Measurements from ENCODE around the gene ZNF444.
A peak's percentile ranks its signal among the peaks of the same experiment; 100 is the strongest.

Gene ZNF444

DNA sequence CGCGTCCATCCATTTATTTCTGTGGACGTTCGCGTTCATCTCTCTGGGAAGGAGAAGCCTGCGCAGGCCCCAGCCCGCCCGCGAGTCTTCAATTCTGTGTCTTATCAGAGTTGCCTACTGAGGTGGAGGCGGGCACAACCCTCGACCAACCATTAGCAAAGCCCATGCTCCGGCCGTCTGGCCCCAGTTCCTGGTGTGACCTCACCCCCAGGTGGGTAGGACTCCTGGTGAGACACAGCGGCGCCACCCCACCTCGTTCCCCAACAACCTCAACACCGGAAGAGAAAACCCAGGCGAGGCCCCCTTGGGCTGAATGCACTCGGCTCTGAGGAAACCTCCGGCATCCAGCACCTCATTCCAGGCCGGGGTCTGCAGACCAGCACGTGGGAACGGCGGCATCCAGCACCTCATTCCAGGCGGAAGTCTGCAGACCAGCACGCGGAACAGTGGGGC, 34.7 kb upstream of the ZNF444 start:
- Histone ChIP-seq H3K4me1 (ENCODE audit: control insufficient read depth in 1 of 2, insufficient read depth in 1 of 2, low read depth in 1 of 2, low read length in 1 of 2) (peaks cover 58 to 70% of the 10 kb centered on the region in 2 experiments), H3K4me3 (ENCODE audit: low read depth in 1 of 2, low read length in 1 of 2) (no peak overlapping the region), H3K27me3 (no peaks in the 10 kb centered on the region), H3K9me3 (no peaks in the 10 kb centered on the region), H3K27ac (peak overlapping the region; percentile 77), H3K36me3 (peaks cover 38% of the 10 kb centered on the region)
- TF ChIP-seq, protein P1, sequence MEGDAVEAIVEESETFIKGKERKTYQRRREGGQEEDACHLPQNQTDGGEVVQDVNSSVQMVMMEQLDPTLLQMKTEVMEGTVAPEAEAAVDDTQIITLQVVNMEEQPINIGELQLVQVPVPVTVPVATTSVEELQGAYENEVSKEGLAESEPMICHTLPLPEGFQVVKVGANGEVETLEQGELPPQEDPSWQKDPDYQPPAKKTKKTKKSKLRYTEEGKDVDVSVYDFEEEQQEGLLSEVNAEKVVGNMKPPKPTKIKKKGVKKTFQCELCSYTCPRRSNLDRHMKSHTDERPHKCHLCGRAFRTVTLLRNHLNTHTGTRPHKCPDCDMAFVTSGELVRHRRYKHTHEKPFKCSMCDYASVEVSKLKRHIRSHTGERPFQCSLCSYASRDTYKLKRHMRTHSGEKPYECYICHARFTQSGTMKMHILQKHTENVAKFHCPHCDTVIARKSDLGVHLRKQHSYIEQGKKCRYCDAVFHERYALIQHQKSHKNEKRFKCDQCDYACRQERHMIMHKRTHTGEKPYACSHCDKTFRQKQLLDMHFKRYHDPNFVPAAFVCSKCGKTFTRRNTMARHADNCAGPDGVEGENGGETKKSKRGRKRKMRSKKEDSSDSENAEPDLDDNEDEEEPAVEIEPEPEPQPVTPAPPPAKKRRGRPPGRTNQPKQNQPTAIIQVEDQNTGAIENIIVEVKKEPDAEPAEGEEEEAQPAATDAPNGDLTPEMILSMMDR (IDR thresholded peaks at IDR 0.05) = no peak

DNA sequence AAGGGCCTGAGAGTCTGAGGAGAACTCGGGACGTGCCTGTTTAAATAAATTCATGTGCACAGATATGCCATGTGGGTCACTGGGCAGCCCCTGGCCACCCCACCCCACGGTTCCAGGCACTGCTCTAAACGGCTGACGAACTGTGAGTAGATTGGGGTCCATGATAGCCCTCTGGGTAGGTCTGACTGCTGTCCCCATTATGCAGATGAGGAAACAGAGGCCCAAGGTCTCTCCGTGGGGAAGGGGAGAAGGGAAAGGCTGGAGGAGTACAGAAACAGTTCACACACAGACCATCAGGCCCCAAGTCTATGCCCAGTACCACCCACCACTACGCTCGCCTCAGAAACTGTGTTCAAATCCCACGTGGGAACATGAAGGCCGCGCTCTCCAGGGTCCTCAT, 34.1 kb upstream of the ZNF444 start:
- H3K9me3 ChIP-seq = no peaks in the 10 kb centered on the region
- H3K4me3 ChIP-seq (ENCODE audit: low read depth in 1 of 2, low read length in 1 of 2) = no peak overlapping the region
- peak overlapping the region; percentile 77 for H3K27ac ChIP-seq
- TF ChIP-seq, protein P1 (IDR thresholded peaks at IDR 0.05) = no peak
- peaks cover 32% of the 10 kb centered on the region for H3K36me3 ChIP-seq
- peaks cover 64 to 76% of the 10 kb centered on the region in 2 experiments for H3K4me1 ChIP-seq (ENCODE audit: control insufficient read depth in 1 of 2, insufficient read depth in 1 of 2, low read depth in 1 of 2, low read length in 1 of 2)
- no peaks in the 10 kb centered on the region for H3K27me3 ChIP-seq

DNA sequence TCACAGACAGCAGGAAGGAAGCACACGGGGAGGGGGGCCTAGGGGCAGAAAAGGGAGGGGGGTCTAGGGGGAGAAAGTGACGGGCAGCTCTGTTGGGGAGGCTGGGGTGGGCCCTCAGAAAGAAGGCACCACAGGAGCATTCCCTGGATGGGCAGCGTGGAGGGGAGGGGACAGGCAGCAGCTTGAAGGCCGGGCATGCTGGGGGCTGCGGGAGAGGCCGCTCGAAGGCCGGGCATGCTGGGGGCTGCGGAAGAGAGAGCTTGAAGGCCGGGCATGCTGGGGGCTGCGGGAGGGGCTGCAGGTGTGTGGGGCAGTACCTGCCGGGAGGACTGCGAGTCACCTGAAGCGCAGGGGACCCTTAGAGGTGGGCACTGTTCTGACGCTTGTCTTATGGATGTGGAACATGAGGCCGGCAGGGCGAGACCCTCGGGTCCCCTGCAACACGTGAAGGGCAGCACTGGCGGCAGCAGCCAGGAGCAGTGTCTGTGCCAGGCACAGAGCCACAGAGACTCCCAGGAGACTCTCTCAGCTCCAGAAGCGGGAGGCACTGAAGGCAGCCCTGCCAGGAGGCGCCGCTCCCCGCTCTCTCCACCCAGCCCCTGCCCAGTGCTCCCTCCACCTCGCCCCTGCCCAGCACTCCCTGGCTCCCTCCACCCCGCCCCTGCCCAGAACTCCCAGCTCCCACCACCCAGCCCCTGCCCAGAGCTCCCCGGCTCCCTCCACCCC, 33.3 kb upstream of the ZNF444 start:
- TF ChIP-seq, protein P1 (IDR thresholded peaks at IDR 0.05) = no peak

DNA sequence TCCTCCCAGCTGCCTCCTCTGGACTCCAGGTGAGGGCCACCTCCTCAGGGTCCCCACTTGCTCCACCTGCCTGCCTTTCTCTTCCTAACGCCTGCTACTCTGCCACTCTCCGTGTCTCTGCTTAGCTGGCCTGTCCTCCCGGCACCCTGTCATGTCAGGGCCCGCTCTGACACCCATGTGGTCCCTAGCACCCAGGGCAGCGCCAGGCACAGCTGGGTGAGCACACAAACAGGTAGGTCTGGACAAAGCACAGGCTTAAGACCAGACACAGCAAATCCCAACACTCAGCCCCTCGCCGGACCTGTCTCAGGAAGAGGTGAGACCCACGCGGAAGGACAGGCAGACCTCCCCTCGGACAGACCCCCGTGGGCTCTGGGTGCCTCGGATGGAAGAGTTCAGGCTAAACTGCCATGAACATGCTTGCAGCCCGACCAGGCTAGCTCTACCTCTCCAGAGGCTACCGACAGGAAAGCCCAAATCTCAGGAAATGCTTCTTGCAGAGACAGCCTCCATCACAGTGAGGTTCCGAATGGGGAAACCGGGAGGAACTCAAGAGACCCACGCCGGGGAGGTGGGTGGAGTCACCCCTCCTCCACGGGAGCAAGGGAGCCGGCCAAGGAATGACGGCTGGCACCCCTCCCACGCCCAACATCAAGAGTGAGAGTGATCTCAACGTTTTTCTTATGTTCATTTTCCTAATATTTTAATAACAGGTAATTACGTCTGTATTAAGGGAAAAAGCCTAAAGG, 32.5 kb upstream of the ZNF444 start:
- TF ChIP-seq, protein P1 (IDR thresholded peaks at IDR 0.05) = no peak
- H3K27me3 ChIP-seq = no peaks in the 10 kb centered on the region
- peaks cover 80 to 92% of the 10 kb centered on the region in 2 experiments for H3K4me1 ChIP-seq (ENCODE audit: control insufficient read depth in 1 of 2, insufficient read depth in 1 of 2, low read depth in 1 of 2, low read length in 1 of 2)
- H3K9me3 ChIP-seq = no peaks in the 10 kb centered on the region
- peaks cover 17% of the 10 kb centered on the region for H3K36me3 ChIP-seq
- peak overlapping the region; percentile 88 for H3K27ac ChIP-seq
- no peak overlapping the region for H3K4me3 ChIP-seq (ENCODE audit: low read depth in 1 of 2, low read length in 1 of 2)

More for the DNA sequence above, 33.3 kb upstream of the ZNF444 start:
- H3K27me3 ChIP-seq = no peaks in the 10 kb centered on the region
- H3K4me1 ChIP-seq (ENCODE audit: control insufficient read depth in 1 of 2, insufficient read depth in 1 of 2, low read depth in 1 of 2, low read length in 1 of 2) = peaks cover 72 to 84% of the 10 kb centered on the region in 2 experiments
- H3K27ac ChIP-seq = peak overlapping the region; percentile 88
- H3K36me3 ChIP-seq = peaks cover 24% of the 10 kb centered on the region
- H3K4me3 ChIP-seq (ENCODE audit: low read depth in 1 of 2, low read length in 1 of 2) = no peak overlapping the region
- H3K9me3 ChIP-seq = no peaks in the 10 kb centered on the region

DNA sequence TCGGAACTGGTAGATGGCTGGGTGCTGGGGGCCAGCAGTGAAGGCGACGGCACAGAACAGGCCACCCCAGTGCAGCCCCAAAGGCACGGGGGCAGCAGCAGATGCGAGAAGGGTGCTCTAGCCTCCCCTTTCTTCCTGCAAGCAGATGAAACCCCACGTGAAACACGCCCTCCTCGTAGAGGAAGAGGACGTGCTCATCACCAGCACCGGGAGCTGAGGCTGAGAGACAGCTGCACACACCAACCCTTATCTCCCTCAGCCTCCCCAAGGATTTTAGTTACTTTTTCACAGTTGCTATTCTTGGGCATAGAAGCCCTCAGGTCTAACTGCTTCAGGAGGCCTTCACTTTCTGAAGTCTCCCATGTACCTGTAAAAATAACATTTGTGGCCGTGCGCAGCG, 31.9 kb upstream of the ZNF444 start:
- TF ChIP-seq, protein P1 (IDR thresholded peaks at IDR 0.05) = no peak
- H3K4me3 ChIP-seq (ENCODE audit: low read depth in 1 of 2, low read length in 1 of 2) = no peak overlapping the region
- peak overlapping the region; percentile 88 for H3K27ac ChIP-seq
- H3K36me3 ChIP-seq = peaks cover 17% of the 10 kb centered on the region
- H3K4me1 ChIP-seq (ENCODE audit: control insufficient read depth in 1 of 2, insufficient read depth in 1 of 2, low read depth in 1 of 2, low read length in 1 of 2) = peaks cover 85 to 98% of the 10 kb centered on the region in 2 experiments
- no peaks in the 10 kb centered on the region for H3K27me3 ChIP-seq
- H3K9me3 ChIP-seq = no peaks in the 10 kb centered on the region

All from neutrophil (primary cell).